SH-SY5Y (cell line): Measurements from ENCODE around the gene ACOX3.

Experiments used
- GATA2 ChIP-seq: IDR thresholded peaks from 2 replicates; pipeline ENCODE4 v1.6.1; 2011; ENCODE audit warnings: mild to moderate bottlenecking, low read depth, low read length
- GATA3 ChIP-seq: IDR thresholded peaks from 2 replicates; pipeline ENCODE4 v1.6.1; 2011; ENCODE audit warnings: low read depth, mild to moderate bottlenecking, low read length, moderate library complexity

DNA sequence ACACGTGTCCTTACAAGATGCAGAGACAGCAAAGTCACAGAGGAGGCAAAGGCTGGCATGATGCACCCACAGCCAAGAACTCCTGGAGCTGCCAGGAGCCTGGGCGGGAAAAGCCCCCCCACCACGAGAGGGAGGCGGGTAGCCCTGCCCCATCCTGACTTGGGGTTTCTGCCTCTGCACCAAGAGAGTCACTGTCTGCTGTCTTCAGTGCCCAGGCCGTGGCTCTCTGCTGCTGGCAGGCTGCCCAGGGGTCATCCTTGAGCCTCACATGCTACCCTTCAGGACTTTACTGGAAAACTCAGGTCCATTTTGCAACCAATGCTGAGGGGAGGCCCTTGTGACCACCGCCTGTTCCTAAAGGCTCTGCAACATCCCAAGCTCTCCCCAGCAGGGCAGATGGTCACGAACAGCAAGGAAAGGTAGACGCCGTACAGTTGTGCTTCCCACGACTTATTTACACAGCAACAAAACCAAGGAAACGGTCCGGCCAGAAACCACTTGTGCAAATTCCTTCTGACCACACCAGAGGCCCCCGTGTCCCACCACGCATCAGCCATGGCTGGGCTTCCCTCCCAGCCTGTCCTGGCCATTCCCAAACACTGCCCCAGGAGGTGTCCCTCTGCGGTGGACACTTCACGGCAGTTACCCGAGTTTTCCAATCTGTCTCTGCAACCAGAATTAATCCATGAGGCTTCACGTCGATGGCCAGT lies 56.9 kb downstream of the ACOX3 start:
- no peak for TF ChIP-seq GATA2
- no peak for TF ChIP-seq GATA3
